K562 (cell line): ENCODE measurements around the gene POLR1C. TPM values are rescaled to one million over a fixed set of nuclear protein-coding genes. Genes with fewer than 3 reads are reported as not detected.

Experiments used
- ATAC-seq: fragments of 200-7000 bp; cut with Tn5 transposase; 3 replicates; pipeline ENCODE4 v1.9.1; 2020; ENCODE audit warnings: moderate library complexity
- BruUV-seq: library from RNA; stranded (reverse); fragments of 400-500 nt; replicated peaks from 2 replicates; lab custom pipeline; 2021; lab: Mats Ljungman, UMichigan
- CTCF ChIA-PET: fragments of 300-600 bp; formaldehyde crosslinking; extraction: SDS; loops from one replicate; lab custom pipeline; 2021; ENCODE audit warnings: low intra/inter-chr PET ratio; lab: Yijun Ruan, JAX
- POLR2A ChIA-PET: fragments of 300-600, 350-650 bp; sonication (Branson Sonifier 250); formaldehyde crosslinking; extraction: SDS; loops from one replicate; lab custom pipeline; 2021; ENCODE audit warnings: antibody characterized with exemption, inconsistent platforms; lab: Yijun Ruan, JAX
- DNase-seq, 4 experiments: peaks; one replicate each; pipeline versions ENCODE4 v3.0.0 to v3.0.0-alpha.2; 2011 to 2018; ENCODE audit warnings: low spot score in 3 of 4, mixed read lengths in 3 of 4; ENCODE audit errors: extremely low read depth in 1 of 4
- FAIRE-seq: peaks from 2 replicates; lab custom pipeline; 2011; peaks lifted over from hg19 to GRCh38; lab: Jason Lieb, UNC
- H2AFZ ChIP-seq: 2 replicates; pipeline ENCODE4 v1.6.0; 2011; ENCODE audit warnings: low read depth, low read length, control low read depth, inconsistent platforms
- H3K27ac ChIP-seq: fragments of 200-600 bp; 3 replicates; pipeline ENCODE4 v1.8.0; 2011; ENCODE audit warnings: low read depth, mild to moderate bottlenecking, control low read depth, inconsistent platforms, low read length, moderate library complexity, mixed read lengths; ENCODE audit errors: extremely low read depth
- H3K27me3 ChIP-seq, 2 experiments: fragments of 300-600 bp in 1 of 2; 2 replicates in 1 of 2; 3 replicates in 1 of 2; pipeline versions ENCODE4 v1.6.0 to v1.8.0; 2011; ENCODE audit warnings: inconsistent platforms in 2 of 2, low read length in 2 of 2, mild to moderate bottlenecking in 1 of 2, mixed read lengths in 1 of 2, moderate library complexity in 1 of 2; ENCODE audit not compliant: control insufficient read depth in 2 of 2, insufficient read depth in 2 of 2
- H3K36me3 ChIP-seq: fragments of 300-600 bp; 3 replicates; pipeline ENCODE4 v1.8.0; 2011; ENCODE audit warnings: mild to moderate bottlenecking, low read length, inconsistent platforms; ENCODE audit not compliant: control insufficient read depth, insufficient read depth
- H3K4me1 ChIP-seq, 2 experiments: fragments of 200-600 bp in 1 of 2; replicated peaks in 1 of 2; 2 replicates in 1 of 2; 3 replicates in 1 of 2; pipeline versions ENCODE4 v1.5.1 to v1.8.0; 2011; ENCODE audit warnings: inconsistent platforms in 2 of 2, low read length in 2 of 2, mild to moderate bottlenecking in 1 of 2, mixed read lengths in 1 of 2, moderate library complexity in 1 of 2; ENCODE audit not compliant: control insufficient read depth in 2 of 2, insufficient read depth in 2 of 2
- H3K4me2 ChIP-seq: 2 replicates; pipeline ENCODE4 v1.6.1; 2011; ENCODE audit warnings: low read length, control low read depth, inconsistent platforms, mixed read lengths; ENCODE audit not compliant: insufficient read depth
- H3K4me3 ChIP-seq: fragments of 200-600 bp; sonication (generic), shearing (Covaris generic); 2 replicates; pipeline ENCODE4 v1.5.1; 2016; ENCODE audit warnings: control low read depth, inconsistent platforms
- H3K79me2 ChIP-seq: fragments of 200-600 bp; 3 replicates; pipeline ENCODE4 v1.8.0; 2011; ENCODE audit warnings: low read length, inconsistent platforms; ENCODE audit not compliant: control insufficient read depth, insufficient read depth
- H3K9ac ChIP-seq, 2 experiments: 2 replicates each; pipeline versions ENCODE4 v1.6.0 to v1.6.1; 2011; ENCODE audit warnings: low read depth in 2 of 2, low read length in 2 of 2, control low read depth in 1 of 2, inconsistent platforms in 1 of 2, mild to moderate bottlenecking in 1 of 2, mixed read lengths in 1 of 2; ENCODE audit not compliant: insufficient read depth in 1 of 2
- H3K9me1 ChIP-seq: one replicate; pipeline ENCODE4 v1.6.0; 2011; ENCODE audit warnings: inconsistent platforms, mild to moderate bottlenecking, low read length, moderate library complexity; ENCODE audit not compliant: control insufficient read depth, insufficient read depth
- H3K9me3 ChIP-seq: replicated peaks from 2 replicates; pipeline ENCODE4 v1.5.1; 2011; ENCODE audit warnings: low read depth, low read length, inconsistent platforms; ENCODE audit not compliant: control insufficient read depth, insufficient read depth
- H4K20me1 ChIP-seq: replicated peaks from 2 replicates; pipeline ENCODE4 v1.6.1; 2011; ENCODE audit warnings: low read length, inconsistent platforms, mixed read lengths; ENCODE audit not compliant: control insufficient read depth, insufficient read depth
- BRD9 ChIP-seq: fragments of 450-650 bp; IDR thresholded peaks from 2 replicates; pipeline ENCODE4 v1.6.1; 2018; ENCODE audit warnings: low read depth; ENCODE audit not compliant: partially characterized antibody
- PML ChIP-seq: IDR thresholded peaks from 2 replicates; pipeline ENCODE4 v1.6.1; 2012; ENCODE audit warnings: low read length, inconsistent platforms
- SAP30 ChIP-seq: fragments of 200-600 bp; sonication (generic); IDR thresholded peaks from 2 replicates; pipeline ENCODE4 v1.6.1; 2012; ENCODE audit warnings: borderline replicate concordance, low read depth, mild to moderate bottlenecking, moderate library complexity, low read length, control low read depth, inconsistent platforms; ENCODE audit not compliant: insufficient read depth, poor library complexity, severe bottlenecking
- SMAD3 ChIP-seq: fragments of 450-650 bp; formaldehyde crosslinking; conservative IDR thresholded peaks from 2 replicates; pipeline ENCODE4 v1.4.0; 2020; ENCODE audit warnings: mild to moderate bottlenecking
- WGBS: fragments of 100-300 bp; shearing (Covaris generic); methylation state at CpG from one replicate; pipeline ENCODE4 v1.1.6; 2016; ENCODE audit warnings: low coverage, mixed read lengths; ENCODE audit not compliant: insufficient coverage; ENCODE audit errors: missing lambda C conversion rate; 5-methylcytosine and 5-hydroxymethylcytosine counted together
- in situ Hi-C: fragments of 300-500 bp; cut with MboI; formaldehyde crosslinking; loops from 4 replicates; pipeline ENCODE4 v1.15.0; 2018; ENCODE audit warnings: inconsistent platforms, mixed read lengths
- intact Hi-C: fragments of 100-400 bp; cut with micrococcal nuclease; formaldehyde crosslinking; loops from 2 replicates; pipeline ENCODE4 v1.14.2; 2022
- polyA plus RNA-seq, 8 experiments: library from polyadenylated mRNA; depleted of rRNA in 4 of 8; stranded (reverse) in 5 of 8; unstranded in 3 of 8; fragments of >200 nt; fragmentation: Nextera tagmentation in 2 of 8; fragmentation: Illumina TruSeq in 1 of 8; extraction: Ambion mirVana in 2 of 8; extraction: Trizol in 1 of 8; gene quantifications; 2 replicates each; pipeline versions ENCODE4 v1.2.1 to v1.2.3, GENCODE V29; 2011 to 2014; ENCODE audit warnings: inconsistent platforms in 1 of 8, missing spikeins in 1 of 8
- total RNA-seq, 7 experiments: library from RNA; depleted of rRNA in 6 of 7; stranded (reverse); fragments of >200 nt in 6 of 7; fragmentation: Illumina TruSeq in 2 of 7; extraction: Trizol in 2 of 7; gene quantifications; 2 replicates each; pipeline versions ENCODE4 v1.2.1 to v1.2.3, GENCODE V29; 2011 to 2021; ENCODE audit warnings: low replicate concordance in 1 of 7
- TF ChIP-seq, protein P1 (sequence below): IDR thresholded peaks from 2 replicates; pipeline ENCODE4 v1.6.1; 2014; ENCODE audit warnings: antibody characterized with exemption

The POLR1C gene
- total and polyA plus RNA-seq, 9 of the 15 experiments (the other 6 are each of a cell fraction or from before 2014, with no cell fraction given), result 83.5 to 429 (median 120) TPM

DNA sequence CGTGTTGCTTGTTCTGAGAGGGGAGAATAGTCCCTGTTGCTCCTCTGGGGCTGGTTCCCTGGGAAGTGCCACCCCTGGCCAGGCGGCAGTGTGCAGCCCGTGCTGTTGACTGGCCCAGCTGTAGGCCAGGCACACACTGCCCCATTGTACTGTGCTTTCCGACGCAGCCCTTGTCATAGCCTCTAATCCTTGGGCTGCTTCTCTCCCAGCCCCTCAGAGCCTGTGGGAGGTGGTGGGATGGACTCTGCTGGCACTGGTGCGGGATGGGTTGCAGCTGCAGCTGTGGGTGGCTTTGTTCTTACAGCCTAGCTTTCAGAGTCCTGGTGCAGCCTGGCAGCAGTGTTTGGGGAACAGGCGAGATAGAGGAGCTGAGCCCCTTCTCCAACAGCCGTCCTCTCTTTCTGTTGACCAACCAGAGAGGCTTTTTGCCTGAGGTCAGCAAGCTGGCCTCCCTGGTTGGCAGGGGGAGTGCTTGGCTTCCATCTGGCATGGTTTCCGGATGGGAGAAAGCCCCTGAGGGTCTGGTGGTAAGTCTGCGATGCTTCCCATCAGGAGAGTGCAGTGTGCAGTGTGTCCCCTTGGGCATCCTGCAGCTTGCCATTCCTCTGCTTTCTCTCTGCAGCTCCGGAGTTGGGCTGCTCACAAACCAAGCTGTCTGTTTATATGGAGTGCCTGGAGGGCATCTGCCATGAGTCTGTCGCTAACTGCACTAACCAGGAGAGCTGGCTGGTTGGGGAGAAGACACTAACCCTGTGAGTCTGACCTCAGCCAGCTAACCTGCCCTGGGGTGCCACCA, 27.4 kb upstream of the POLR1C start:
- Histone ChIP-seq H3K4me1 (peaks cover 9 to 19% of the 10 kb centered on the region in 2 experiments), H3K9ac (peak overlapping the region in 1 of 2 experiments; percentile 68; a peak in 2 of 4 replicates), H3K27ac (no peak overlapping the region), H3K9me3 (no peaks in the 10 kb centered on the region), H3K9me1 (no peaks in the 10 kb centered on the region), H4K20me1 (peaks cover 24% of the 10 kb centered on the region), H2AFZ (no peak overlapping the region), H3K27me3 (no peaks in the 10 kb centered on the region), H3K36me3 (peaks cover 4% of the 10 kb centered on the region; the same call in 1 of the 3 replicates), H3K4me3 (no peak overlapping the region), H3K4me2 (no peak overlapping the region), H3K79me2 (0 out of 3 replicates have a peak, but pooled peaks cover 3% of the 10 kb centered on the region)
- CTCF ChIA-PET, result no interaction called here
- ATAC-seq, result no peak
- 80% methylated on average over 12 of the region's 12 CpGs for WGBS
- BruUV-seq, result no TSS peak
- in situ Hi-C loops, result loop anchor here (5.0 kb wide), 1 partner anchor 227 kb away; no protein-coding TSS in a partner anchor
- POLR2A ChIA-PET, result interaction anchor here (0.6 to 8.5 kb wide), 10 partner anchors 11 to 758 kb away, joined by 3 to 54 read pairs (median 3); partner anchors contain the start of genes DNPH1, KLHDC3, LRRC73 and MEA1
- no peak for TF ChIP-seq PML
- TF ChIP-seq BRD9, result no peak
- TF ChIP-seq SMAD3 (CRISPR knock-in tag), result no peak
- TF ChIP-seq, protein P1, sequence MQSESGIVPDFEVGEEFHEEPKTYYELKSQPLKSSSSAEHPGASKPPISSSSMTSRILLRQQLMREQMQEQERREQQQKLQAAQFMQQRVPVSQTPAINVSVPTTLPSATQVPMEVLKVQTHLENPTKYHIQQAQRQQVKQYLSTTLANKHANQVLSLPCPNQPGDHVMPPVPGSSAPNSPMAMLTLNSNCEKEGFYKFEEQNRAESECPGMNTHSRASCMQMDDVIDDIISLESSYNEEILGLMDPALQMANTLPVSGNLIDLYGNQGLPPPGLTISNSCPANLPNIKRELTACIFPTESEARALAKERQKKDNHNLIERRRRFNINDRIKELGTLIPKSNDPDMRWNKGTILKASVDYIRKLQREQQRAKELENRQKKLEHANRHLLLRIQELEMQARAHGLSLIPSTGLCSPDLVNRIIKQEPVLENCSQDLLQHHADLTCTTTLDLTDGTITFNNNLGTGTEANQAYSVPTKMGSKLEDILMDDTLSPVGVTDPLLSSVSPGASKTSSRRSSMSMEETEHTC, result no peak
- no peak for TF ChIP-seq SAP30
- FAIRE-seq, result no peak
- intact Hi-C loops, result no loop called here
- no peak for DNase-seq
